Amniotic epithelial cell (primary cell): Measurements from ENCODE around the gene MYL3.
"Not testable (repeated sequence)": the region's sequence is repeated elsewhere in the genome, so short reads cannot be mapped to it uniquely, and the experiment has no call there.

Experiments
- DNase-seq: peaks from one replicate; pipeline ENCODE4 v3.0.0-alpha.2; 2010; ENCODE audit warnings: low read depth

The MYL3 gene

DNA sequence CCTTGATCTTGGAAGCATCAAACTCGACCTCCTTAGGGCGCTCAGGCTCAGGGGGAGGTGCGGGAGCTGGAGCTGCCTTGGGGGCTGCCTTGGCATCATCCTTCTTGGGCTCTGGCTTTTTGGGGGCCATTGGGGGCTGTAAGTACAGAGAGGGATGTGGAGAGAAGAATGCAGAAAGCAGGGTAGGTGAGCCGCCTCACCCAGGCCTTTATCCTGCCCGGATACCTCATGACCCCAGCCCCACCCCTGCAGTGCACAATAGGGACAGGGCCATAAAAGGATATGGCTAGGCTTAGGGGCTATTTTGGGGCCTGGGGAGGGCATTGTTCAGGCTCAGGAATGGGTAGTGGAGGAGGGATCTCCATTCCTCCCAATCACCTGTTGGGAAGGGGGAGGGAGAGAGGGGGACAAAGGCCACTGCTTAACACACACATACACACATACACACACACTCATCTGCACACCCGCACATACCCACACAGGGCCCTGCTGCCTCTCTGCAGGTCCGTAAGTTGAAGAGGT is at the start of gene MYL3:
MYL3 (minus strand) TSS at position 184 of the 522 bp plus-strand sequence; CDS start at position 130, 54 bp downstream.
- DNase-seq = no peak

GRCh38 chr3:46912986-46913385 is 49.7 kb upstream of the MYL3 start:
- DNase-seq = no peak

- DNase-seq = not testable (repeated sequence)
Observed at GRCh38 chr3:46910914-46911313, 47.7 kb upstream of the MYL3 start.

DNA sequence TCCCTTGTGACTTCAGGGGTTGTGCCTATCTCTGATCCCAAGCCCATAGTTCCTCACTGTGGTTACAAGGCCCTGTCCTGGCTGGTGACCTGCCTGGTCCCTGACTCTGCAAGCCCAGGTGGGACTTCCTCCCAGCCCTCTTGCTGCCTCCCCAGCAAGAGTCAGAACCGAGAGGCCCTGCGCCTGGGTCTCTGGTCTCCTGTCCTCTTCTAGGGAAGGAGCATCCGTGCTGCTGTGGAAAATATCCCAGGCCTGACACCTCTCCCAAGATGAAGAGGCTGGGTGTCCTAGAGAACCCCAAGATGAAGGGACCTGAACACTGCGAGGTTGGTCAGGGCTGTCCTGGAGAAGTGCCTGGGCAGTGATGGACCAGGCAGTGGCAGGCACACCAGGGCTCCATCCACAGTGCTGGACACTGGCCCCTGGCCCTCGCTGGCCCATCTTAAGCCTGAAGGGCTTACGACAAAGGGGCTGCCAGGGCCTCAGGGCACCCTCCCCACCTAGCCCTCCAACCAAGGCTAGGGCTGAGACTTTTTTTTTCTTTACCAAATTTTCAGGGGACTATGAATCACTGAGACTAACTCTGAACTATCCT is 47.0 kb upstream of the MYL3 start:
- no peak for DNase-seq

DNA sequence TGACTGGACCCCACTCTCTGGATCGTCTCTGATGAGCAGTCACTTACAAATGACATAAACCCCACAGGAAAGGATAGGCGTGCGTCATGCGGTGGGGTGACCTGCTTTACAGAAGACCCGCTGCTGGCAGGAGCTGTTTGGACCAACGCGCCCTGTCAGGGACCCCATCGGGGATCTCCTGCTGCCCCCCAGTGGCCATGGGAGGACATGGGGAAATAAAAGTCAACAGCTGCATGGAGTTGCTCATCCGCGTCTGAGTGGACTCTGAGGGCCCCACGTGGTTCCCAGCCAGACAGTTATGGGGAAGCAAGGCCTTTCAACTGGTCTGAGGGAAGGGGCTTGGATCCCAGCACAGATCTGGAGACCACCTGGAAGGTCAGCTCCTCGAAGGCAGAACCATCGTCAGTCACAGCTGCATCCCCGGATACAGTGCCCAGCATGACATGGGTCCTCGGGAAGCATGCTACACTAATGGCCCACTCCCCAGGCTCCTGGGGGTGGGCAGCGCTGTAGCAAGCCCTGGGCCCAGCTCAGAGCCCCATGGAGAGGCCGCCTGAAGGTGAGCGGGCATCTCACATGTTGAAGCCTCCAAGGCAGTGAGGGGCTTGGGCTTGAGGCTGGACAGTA is 46.4 kb upstream of the MYL3 start:
- peak; percentile 73 for DNase-seq

DNA sequence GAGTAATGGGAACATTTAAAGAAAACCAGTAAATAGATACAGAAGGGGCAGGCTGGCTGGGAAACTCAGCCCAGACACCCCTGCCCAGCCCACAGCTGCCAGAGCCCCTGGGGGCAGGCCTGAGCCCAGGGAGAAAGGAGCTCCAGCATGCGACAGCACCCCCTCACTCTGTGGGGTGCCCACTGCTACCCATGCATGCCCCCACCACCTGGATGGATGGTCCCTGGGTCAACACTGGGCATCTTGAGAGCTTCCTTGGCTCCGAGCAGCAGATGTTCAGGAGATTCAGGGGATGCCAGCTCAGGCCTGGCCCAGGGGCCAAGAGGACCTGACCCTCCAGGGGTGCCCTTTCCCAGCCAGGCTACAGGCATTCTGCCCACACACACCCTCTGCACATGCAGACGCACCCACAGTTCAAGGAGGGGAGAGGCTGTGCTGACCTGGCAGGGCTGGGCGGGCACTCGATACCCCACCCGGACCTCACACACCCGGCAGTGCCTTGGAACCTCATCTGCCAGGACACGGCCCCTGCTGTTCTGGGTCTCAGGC is 45.8 kb upstream of the MYL3 start:
- no peak for DNase-seq

DNA sequence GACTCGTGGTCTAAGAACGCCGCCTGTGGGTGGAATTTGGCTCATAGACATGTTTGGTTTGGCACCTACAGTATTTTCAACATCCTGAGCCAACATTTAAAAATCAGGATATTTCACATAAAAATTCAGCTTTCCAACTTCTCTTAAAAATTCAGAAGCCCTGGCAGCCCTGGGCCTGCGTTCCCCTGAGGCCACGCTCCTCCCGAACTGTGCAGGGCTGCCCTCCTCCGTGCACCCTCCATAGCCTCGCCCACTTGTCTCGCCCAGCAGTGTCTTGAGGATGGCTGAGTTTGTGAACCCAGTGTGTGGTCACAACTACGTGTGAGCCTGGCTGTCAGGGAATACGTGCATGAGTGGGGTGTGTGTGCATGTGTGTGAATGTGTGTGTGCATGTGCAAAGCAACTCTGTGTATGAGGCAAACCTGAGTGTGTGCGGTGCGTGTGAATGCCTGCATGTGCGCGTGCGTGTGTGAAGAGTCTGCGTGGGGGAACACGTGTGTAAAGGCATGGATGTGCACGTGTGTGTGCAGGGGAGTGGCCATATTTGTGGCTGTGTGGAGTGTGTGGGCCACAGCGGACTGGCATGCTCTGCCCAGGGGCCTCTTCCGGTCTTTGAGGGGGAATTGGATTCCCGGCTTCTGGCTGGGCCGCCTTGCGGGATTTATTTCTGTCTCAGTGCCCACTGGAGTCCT is 45.2 kb upstream of the MYL3 start:
- peak; percentile 45 for DNase-seq

- no peak for DNase-seq
Observed at GRCh38 chr3:46907960-46908293, 44.7 kb upstream of the MYL3 start.

DNA sequence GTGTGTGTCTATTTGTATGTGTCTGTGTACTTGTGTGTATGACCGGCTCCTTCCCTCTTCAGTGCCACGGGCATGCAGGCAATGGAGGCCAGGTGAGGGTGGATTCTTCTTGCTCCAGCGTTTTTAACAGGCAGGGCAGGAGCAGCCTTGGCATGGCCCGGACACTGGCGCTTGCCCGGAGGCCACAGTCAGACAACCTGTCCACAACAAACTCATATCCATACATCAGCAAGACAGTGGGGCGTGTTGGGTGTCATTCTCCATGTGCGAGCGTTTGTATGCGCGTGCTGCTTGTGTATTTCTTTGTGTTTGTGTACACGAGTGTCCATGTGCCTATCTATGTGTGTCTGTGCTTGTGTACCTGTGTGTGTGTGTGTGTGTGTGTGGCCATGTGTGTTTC is 44.0 kb upstream of the MYL3 start:
- DNase-seq = no peak

DNA sequence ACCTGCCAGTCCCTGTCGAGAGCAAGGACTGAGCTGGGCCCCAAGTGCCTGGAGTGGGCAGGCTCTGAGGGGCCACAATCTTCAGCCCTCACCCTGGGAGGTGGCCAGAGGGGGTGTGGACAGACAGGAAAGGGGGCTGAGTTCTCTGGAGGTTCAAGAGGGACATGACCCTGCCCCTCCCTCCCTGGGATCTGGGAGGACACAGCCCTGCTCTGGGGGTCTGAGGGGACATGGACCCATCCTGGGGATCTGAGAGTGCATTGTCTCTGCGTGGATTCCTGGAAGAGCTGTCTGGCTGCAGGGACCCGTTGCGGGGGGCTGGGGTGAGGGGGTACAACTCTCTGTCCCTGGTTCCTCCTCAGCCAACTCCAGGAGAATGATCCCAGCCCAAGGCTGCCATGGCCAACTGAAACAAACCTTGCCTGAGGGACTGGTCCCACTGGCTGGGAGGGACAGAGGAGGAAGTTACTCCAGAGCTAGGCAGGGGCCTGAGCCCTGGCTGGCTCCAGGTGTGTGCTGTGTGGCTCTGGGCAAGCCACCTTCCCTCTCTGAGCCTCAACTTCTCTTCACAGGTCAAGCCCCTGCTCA is 43.3 kb upstream of the MYL3 start:
- DNase-seq = no peak

DNA sequence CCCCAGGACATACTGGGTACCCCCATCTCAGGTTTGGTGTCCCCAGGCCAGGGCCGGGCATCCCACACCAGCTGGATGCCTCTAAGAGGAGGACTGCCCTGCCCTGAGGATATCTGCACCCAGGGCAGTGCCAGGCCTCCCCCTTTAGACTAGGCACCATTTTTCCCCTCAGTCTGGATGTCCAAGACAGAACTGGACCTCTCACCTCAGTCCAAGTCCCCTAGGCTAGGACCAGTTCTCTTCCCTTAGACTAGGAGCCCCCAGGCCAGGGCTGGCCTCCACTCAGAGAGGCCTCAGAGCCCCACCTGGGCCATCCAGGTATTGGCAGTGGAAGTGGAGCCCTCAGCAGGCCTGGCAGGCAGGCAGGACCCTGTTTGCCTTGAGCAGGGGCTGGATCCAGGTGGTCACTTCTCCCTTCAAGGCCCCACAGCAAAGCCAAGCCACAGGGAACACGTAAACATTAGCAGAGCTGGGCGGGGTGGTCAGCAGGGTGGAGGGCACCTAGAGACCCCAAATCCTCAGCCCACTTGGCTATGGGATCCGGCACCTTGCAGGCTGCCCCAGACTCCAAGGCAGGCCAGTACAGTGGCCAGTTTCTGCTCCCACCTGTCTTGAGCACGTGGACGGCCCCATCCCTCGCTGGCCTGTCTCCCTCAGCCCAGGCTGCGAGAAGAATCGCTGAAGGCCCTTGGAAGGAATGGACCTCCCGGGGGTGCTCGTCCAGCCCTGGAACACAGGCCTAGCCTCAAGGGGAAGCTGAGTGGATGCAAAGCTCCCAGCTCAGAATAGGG is 42.6 kb upstream of the MYL3 start:
- no peak for DNase-seq

DNA sequence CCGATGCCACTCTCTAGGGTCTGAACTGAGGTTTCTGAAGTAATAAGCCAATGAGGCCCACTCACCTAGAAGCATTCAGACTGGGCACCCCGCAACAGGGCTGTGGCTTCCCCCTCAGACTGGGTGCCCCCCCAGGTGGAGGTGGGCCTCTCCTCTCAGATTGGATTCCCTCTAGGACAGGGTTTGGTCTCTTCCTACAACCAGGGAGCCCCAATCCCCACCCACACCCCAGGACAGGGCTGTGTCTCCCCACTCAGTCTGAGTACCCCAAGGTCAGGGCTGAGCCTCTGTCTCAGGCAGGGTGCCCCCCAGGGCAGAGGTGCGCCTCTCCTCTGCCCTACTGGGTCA is 41.9 kb upstream of the MYL3 start:
- DNase-seq = no peak

GRCh38 chr3:46904303-46905212 is 41.3 kb upstream of the MYL3 start:
- DNase-seq = no peak

GRCh38 chr3:46903341-46904302 is 40.4 kb upstream of the MYL3 start:
- DNase-seq = peak; percentile 13

- no peak for DNase-seq
Observed at GRCh38 chr3:46902188-46902631, 39.0 kb upstream of the MYL3 start.

GRCh38 chr3:46901591-46902187 is 38.4 kb upstream of the MYL3 start:
- DNase-seq = no peak

DNA sequence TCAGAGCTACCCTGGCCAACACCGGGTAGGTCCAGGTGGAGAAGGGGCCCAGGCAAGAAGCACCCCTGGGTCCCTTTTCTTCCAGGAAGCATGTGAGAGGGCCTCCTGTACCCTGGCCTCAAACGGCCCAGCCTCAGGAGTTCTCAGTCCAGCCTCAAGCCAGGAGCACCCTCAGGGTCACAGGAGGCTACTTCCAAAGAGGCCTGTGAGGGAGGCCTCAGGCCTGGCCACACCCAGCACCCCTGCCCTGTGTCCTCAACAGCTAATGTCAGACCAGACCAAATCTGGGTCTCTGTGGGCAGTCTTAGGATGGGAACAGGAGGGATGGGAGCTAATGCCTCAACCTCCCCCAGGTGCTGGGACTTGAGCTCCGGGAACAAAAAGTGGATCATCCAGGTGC is 37.8 kb upstream of the MYL3 start:
- no peak for DNase-seq

GRCh38 chr3:46900356-46900755 is 37.1 kb upstream of the MYL3 start:
- no peak for DNase-seq

DNA sequence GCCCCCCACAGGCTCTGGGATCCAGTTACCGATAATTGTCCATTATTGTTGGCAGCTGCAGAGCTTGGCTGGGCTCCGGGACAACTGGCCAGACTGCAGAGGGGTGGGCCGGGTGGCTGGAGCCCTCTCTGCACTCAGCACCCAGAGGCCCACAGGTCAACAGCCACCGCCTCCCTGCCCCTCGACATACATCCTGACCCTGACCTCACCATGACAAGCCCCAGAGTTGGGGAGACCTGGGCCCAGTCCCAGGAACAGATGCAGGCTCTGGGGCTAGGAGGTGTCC is 36.7 kb upstream of the MYL3 start:
- DNase-seq = no peak
